Lower leg skin (tissue), 4 donors: Measurements from ENCODE around the gene CAMTA1. TPM values are rescaled to one million over a fixed set of nuclear protein-coding genes. Genes with fewer than 3 reads are reported as not detected.

Experiments
- DNase-seq, 2 donors: peaks; one replicate each; pipeline ENCODE4 v3.0.0-alpha.2; 2019; ENCODE audit warnings: low spot score in 2 of 2
- H3K4me3 ChIP-seq: fragments of 200-600 bp; sonication (generic); 2 replicates; pipeline ENCODE4 v1.5.1; 2017; ENCODE audit warnings: mild to moderate bottlenecking, low read depth; ENCODE audit not compliant: poor library complexity, severe bottlenecking
- POLR2A ChIP-seq, 2 donors: fragments of 450-650 bp; IDR thresholded peaks; one replicate each; pipeline ENCODE4 v1.6.1; 2016 to 2017; ENCODE audit warnings: antibody characterized with exemption in 2 of 2, mild to moderate bottlenecking in 1 of 2, moderate library complexity in 1 of 2
- WGBS, 2 donors: methylation state at CpG; one replicate each; pipeline ENCODE4 v1.1.5; 2018; 5-methylcytosine and 5-hydroxymethylcytosine counted together
- intact Hi-C: fragments of 100-400 bp; cut with DNase I; formaldehyde crosslinking; loops from one replicate; pipeline ENCODE4 v1.15.0; 2023; ENCODE audit warnings: low total_unique reads
- total RNA-seq, 4 donors: library from RNA; depleted of rRNA; stranded (reverse); fragments of >200 nt; gene quantifications; one replicate each; pipeline ENCODE4 v1.1.0, GENCODE V29; 2016
- TF ChIP-seq, protein P1 (sequence below), 3 donors: fragments of 450-650 bp; IDR thresholded peaks; one replicate each; pipeline ENCODE4 v1.5.1; 2016; ENCODE audit warnings: antibody characterized with exemption in 3 of 3, mild to moderate bottlenecking in 3 of 3, moderate library complexity in 2 of 3

Gene CAMTA1
- total RNA-seq, 4 donors from 2014 or later, result 24.4 to 52.3 (median 32.9) TPM

DNA sequence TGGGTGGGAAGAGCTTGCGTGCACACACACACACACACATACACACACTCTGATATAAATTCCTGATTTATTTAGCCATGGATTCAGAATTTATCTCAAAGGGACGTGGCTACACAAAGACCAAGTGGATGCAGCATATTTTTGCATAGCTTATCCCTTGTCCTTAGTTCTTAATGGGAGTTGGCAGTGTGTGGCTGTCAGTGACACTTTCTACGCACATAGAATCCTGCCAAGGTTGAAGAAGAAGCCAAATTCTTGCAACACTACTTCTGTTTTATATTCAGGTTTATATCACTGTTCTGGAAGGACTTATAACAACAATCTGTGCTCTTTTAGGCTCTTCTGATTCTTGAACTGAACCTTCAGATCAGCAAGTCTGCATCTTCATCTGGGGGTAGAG lies 292.7 kb downstream of the CAMTA1 start:
- TF ChIP-seq, protein P1, sequence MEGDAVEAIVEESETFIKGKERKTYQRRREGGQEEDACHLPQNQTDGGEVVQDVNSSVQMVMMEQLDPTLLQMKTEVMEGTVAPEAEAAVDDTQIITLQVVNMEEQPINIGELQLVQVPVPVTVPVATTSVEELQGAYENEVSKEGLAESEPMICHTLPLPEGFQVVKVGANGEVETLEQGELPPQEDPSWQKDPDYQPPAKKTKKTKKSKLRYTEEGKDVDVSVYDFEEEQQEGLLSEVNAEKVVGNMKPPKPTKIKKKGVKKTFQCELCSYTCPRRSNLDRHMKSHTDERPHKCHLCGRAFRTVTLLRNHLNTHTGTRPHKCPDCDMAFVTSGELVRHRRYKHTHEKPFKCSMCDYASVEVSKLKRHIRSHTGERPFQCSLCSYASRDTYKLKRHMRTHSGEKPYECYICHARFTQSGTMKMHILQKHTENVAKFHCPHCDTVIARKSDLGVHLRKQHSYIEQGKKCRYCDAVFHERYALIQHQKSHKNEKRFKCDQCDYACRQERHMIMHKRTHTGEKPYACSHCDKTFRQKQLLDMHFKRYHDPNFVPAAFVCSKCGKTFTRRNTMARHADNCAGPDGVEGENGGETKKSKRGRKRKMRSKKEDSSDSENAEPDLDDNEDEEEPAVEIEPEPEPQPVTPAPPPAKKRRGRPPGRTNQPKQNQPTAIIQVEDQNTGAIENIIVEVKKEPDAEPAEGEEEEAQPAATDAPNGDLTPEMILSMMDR (IDR thresholded peaks at IDR 0.05), result no peak
- no peak overlapping the region for H3K4me3 ChIP-seq
- intact Hi-C loops, result no loop called here
- DNase-seq, result no peak
- 79 to 82% methylated on average over 3 of the region's 3 CpGs for WGBS, 2 donors

DNA sequence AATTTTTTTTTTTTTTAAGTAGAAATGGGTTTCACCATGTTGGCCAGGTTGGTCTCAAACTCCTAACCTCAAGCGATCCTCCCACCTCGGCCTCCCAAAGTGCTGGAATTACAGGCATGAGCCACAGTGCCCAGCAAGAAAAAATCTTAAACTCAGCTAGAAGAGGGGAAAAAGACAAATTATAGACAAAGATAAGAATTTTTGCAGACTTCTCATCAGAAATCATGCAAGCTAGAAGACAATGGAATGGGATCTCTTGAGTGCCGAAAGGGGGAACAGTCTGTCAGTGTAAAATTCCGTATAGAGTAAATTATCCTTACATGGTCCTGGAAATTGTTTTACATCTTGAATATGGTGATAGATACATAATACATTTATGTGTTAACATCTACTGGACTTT lies 294.4 kb downstream of the CAMTA1 start:
- intact Hi-C loops, result no loop called here
- TF ChIP-seq POLR2A (IDR thresholded peaks at IDR 0.05), result no peak
- TF ChIP-seq, protein P1 (IDR thresholded peaks at IDR 0.05), result no peak
- DNase-seq, result no peak
- 91% methylated on average over 4 of the region's 4 CpGs for WGBS, 2 donors
- H3K4me3 ChIP-seq, result no peak overlapping the region

DNA sequence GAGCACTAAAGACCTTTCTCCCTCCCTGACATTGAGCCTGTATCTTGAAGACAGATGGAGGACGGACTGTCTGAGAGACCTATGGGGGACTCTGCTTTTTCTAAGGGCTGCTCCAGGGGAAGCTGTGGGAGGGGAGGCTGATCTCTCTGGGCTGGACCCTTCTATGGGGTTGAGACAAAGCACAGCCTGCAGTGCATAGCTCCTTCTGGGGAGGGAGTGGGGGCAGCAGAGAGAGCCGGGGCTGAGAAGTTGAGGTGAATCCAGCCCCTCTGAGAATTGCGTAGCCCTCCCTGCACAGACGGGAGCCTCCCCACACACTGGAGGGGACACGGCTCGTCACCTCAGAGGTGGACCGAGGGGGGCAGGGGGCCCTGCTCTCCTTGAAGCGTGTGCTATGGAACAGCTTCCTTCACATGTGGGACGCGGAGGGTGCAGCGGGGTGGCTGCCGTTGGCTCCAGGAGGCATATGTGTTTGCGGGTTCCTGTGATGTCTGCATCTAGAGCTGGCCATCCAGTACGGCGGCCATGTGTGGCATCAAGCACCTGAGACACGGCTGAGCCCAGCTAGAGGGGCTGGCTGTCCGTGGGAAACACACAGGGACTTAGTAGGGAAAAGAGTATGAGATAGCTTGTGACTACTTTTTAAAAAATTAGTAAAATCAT lies 299.1 kb downstream of the CAMTA1 start:
- 57 to 67% methylated on average over 16 to 17 of the region's 17 CpGs for WGBS, 2 donors
- H3K4me3 ChIP-seq, result no peak overlapping the region
- intact Hi-C loops, result no loop called here
- no peak for TF ChIP-seq POLR2A (IDR thresholded peaks at IDR 0.05)
- no peak for DNase-seq

DNA sequence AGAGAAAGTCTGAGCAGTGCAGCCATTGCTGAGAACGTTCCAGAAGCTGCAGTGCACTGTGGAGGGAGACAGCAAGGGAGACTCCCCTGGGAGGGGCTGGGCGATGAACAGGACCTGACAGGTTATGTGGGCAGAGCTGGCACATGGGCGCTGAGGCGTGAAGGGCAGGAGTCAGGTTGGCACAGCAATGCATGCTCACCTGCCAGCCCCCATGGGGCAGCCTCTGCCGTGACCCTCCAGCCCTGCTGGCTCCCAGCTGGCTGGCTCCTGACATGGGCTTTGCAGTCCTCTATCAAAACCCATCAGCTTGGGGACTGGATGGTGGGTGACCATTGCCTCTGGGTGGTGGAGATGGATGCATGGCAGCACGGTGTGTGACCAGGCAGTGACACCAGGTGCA lies 300.3 kb downstream of the CAMTA1 start:
- TF ChIP-seq, protein P1 (IDR thresholded peaks at IDR 0.05), result no peak
- no peak for TF ChIP-seq POLR2A (IDR thresholded peaks at IDR 0.05)
- 57 to 60% methylated on average over 3 to 6 of the region's 6 CpGs for WGBS, 2 donors
- H3K4me3 ChIP-seq, result no peak overlapping the region
- intact Hi-C loops, result no loop called here
- no peak for DNase-seq

DNA sequence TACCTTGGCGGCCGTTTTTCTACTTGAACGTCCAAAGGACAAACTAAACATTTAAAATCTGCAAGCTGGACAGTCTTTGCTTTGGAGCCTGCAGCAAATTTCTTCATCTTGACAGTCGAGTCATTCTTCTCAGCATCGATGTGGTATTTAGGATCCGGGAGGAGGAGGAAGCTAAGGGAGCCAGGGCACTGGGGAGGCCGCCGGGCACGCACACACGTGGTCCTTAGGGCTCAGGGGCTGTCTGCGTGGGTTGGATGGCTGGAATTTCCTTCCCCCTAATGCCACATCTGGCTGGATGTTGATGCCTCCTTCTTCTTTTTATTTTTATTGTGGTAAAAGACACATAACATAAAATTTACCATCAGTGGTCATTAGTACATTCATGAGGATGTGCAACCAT lies 300.9 kb downstream of the CAMTA1 start:
- 65 to 70% methylated on average over 11 of the region's 11 CpGs for WGBS, 2 donors
- no peak overlapping the region for H3K4me3 ChIP-seq

DNA sequence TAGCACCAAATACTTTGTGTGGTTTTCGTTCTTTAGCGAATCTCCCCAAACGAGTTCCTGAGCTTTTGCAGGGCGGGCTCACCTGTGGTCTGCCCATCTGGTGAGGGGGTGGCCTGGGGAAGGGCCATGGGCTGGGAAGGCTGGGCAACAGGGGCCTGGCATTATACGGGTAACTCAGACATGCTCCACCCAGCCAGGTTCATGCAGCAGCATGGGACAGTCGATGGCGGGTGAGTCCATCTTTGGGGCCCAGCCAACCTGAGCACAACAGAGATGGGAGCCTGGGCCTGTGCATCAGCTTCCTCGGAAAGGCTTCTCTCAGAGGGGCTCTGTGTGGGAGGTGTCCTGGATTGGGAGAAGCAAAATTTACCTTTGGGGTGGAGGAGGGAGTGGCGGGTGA lies 302.6 kb downstream of the CAMTA1 start:
- H3K4me3 ChIP-seq, result no peak overlapping the region
- intact Hi-C loops, result no loop called here
- DNase-seq, result no peak
- 86 to 88% methylated on average over 9 of the region's 9 CpGs for WGBS, 2 donors
- TF ChIP-seq, protein P1 (IDR thresholded peaks at IDR 0.05), result no peak
- TF ChIP-seq POLR2A (IDR thresholded peaks at IDR 0.05), result no peak

More for the DNA sequence above, 300.9 kb downstream of the CAMTA1 start:
- TF ChIP-seq POLR2A (IDR thresholded peaks at IDR 0.05), result no peak
- TF ChIP-seq, protein P1 (IDR thresholded peaks at IDR 0.05), result no peak
- intact Hi-C loops, result no loop called here
- no peak for DNase-seq
